ENCODE measurements around the gene ENPP3. TPM values are rescaled to one million over a fixed set of nuclear protein-coding genes. Genes with fewer than 3 reads are reported as not detected.
"Not testable (repeated sequence)": the region's sequence is repeated elsewhere in the genome, so short reads cannot be mapped to it uniquely, and the experiment has no call there.

The ENPP3 gene
- total and polyA plus RNA-seq, 2 donors (not counting 1 experiment from before 2014, with no cell fraction given) = 0.18 to 0.25 TPM

DNA sequence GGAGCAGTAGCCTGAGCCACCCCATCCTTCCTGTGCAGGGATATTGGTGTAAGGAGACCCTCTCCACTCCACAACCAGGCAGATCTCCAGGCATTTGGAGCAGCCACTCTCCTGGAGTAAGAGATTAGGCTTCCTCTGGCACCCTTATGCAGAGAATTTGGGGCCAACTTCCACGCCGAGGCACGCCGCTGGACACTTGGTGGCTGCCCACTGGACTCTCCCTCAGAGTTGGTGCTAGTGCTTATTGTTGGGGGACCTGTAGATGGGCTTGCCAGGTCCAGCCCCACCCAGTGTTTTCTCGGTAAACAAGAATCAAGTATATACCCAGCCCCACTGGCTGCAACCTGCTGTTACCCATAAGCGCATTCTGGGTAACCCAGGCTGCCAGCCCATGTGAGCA is 78.5 kb downstream of the ENPP3 start:
- H3K27me3 Mint-ChIP-seq; H3K9me3 ChIP-seq (ENCODE audit: control extremely low read depth in 1 of 3, control insufficient read depth in 2 of 3, insufficient read depth in 1 of 3, low read length in 2 of 3); H3K9me3 Mint-ChIP-seq (ENCODE audit: insufficient read depth); H3K27ac ChIP-seq (ENCODE audit: low read length in 2 of 2); H3K4me3 ChIP-seq (ENCODE audit: control extremely low read depth in 1 of 5, extremely low read depth in 1 of 5, insufficient read depth in 1 of 5, low read depth in 2 of 5, low read length in 4 of 5); H3K27ac Mint-ChIP-seq; H3K4me3 Mint-ChIP-seq; H3K79me2 ChIP-seq (ENCODE audit: control insufficient read depth, insufficient read depth, low read length); DNase-seq; H3K4me1 ChIP-seq (ENCODE audit: control insufficient read depth in 2 of 2, insufficient read depth in 2 of 2, low read length in 2 of 2); H4K20me1 ChIP-seq (ENCODE audit: control insufficient read depth, insufficient read depth, low read length, poor library complexity, severe bottlenecking); POLR2A ChIA-PET; intact Hi-C loops (cut with micrococcal nuclease); H3K36me3 ChIP-seq (replicated peaks in 1 of 2; ENCODE audit: control extremely low read depth in 1 of 2, control insufficient read depth in 1 of 2, extremely low read depth in 1 of 2, insufficient read depth in 2 of 2, low read length in 1 of 2); H3K27me3 ChIP-seq (replicated peaks in 1 of 4; ENCODE audit: control extremely low read depth in 1 of 4, control insufficient read depth in 3 of 4, insufficient read depth in 4 of 4, low read length in 3 of 4); H3K4me2 ChIP-seq (replicated peaks; ENCODE audit: low read depth, low read length, poor library complexity, severe bottlenecking); H3K9ac ChIP-seq (ENCODE audit: low read length); H2AFZ ChIP-seq (ENCODE audit: insufficient read depth, low read depth, low read length, poor library complexity, severe bottlenecking); CTCF ChIA-PET; H3K4me1 Mint-ChIP-seq: not testable (repeated sequence)
- WGBS (ENCODE audit: insufficient coverage) = no CpG with 5 or more reads among the region's 6 CpGs
- ATAC-seq (ENCODE audit: low read depth) = peak; percentile 49

DNA sequence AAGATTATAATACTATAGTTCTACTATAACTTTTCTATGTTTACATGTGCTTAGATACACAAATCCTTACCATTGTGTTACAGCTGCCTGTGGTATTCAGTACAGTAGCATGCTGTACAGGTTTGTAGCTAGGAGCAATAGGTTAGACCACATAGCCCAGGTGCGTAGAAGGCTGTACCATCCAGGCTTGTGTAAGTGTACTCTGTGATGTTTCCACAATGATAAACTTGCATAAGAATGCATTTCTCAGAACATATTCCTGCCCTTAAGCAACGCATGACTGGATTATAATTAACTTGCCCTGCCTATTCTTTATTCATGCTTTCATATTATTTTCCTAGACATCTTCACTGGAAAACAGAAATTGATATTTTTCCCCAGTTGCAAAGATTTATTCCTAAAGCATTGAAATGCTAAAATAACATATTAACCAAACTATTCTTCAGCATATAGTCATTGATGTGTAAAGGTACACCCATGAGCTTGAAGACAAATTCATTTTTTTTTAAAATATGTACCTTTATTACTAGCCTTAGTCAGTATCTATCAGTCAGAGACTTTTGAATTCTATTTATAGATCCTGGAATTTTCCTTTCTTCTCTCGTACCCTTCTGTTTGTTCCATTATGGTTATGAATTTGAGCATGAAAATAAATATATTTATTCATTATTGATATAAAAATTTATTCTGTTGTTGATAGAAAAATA is 80.9 kb downstream of the ENPP3 start:
- DNase-seq (no peak), ATAC-seq (ENCODE audit: low read depth) (no peak)
- H3K9me3 ChIP-seq (ENCODE audit: control extremely low read depth in 1 of 3, control insufficient read depth in 2 of 3, insufficient read depth in 1 of 3, low read length in 2 of 3) = no peaks in the 10 kb centered on the region
- no peaks in the 10 kb centered on the region for H3K4me1 ChIP-seq (ENCODE audit: control insufficient read depth in 2 of 2, insufficient read depth in 2 of 2, low read length in 2 of 2)
- H3K27ac ChIP-seq (ENCODE audit: low read length in 2 of 2) = no peak overlapping the region
- H3K36me3 ChIP-seq (replicated peaks in 1 of 2; ENCODE audit: control extremely low read depth in 1 of 2, control insufficient read depth in 1 of 2, extremely low read depth in 1 of 2, insufficient read depth in 2 of 2, low read length in 1 of 2) = no peaks in the 10 kb centered on the region
- no peak for TF ChIP-seq EZH2 (IDR thresholded peaks at IDR 0.05; ENCODE audit: borderline replicate concordance, insufficient read depth, low read depth, low read length, poor library complexity, severe bottlenecking)
- TF ChIP-seq, protein P1, sequence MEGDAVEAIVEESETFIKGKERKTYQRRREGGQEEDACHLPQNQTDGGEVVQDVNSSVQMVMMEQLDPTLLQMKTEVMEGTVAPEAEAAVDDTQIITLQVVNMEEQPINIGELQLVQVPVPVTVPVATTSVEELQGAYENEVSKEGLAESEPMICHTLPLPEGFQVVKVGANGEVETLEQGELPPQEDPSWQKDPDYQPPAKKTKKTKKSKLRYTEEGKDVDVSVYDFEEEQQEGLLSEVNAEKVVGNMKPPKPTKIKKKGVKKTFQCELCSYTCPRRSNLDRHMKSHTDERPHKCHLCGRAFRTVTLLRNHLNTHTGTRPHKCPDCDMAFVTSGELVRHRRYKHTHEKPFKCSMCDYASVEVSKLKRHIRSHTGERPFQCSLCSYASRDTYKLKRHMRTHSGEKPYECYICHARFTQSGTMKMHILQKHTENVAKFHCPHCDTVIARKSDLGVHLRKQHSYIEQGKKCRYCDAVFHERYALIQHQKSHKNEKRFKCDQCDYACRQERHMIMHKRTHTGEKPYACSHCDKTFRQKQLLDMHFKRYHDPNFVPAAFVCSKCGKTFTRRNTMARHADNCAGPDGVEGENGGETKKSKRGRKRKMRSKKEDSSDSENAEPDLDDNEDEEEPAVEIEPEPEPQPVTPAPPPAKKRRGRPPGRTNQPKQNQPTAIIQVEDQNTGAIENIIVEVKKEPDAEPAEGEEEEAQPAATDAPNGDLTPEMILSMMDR (IDR thresholded peaks at IDR 0.05) = no peak
- H3K4me1 Mint-ChIP-seq = no peaks in the 10 kb centered on the region
- H3K27me3 Mint-ChIP-seq = no peaks in the 10 kb centered on the region
- H3K27ac Mint-ChIP-seq = no peak overlapping the region
- no CpG with 5 or more reads among the region's 3 CpGs for WGBS (ENCODE audit: insufficient coverage)
- H3K9me3 Mint-ChIP-seq (ENCODE audit: insufficient read depth) = no peaks in the 10 kb centered on the region
- intact Hi-C loops (cut with micrococcal nuclease) = no loop called here
- no peaks in the 10 kb centered on the region for H3K79me2 ChIP-seq (ENCODE audit: control insufficient read depth, insufficient read depth, low read length)
- H3K4me3 Mint-ChIP-seq = no peak overlapping the region
- no peaks in the 10 kb centered on the region for H3K27me3 ChIP-seq (replicated peaks in 1 of 4; ENCODE audit: control extremely low read depth in 1 of 4, control insufficient read depth in 3 of 4, insufficient read depth in 4 of 4, low read length in 3 of 4)
- no peak overlapping the region for H2AFZ ChIP-seq (ENCODE audit: insufficient read depth, low read depth, low read length, poor library complexity, severe bottlenecking)
- H4K20me1 ChIP-seq (ENCODE audit: control insufficient read depth, insufficient read depth, low read length, poor library complexity, severe bottlenecking) = no peaks in the 10 kb centered on the region
- no peak overlapping the region for H3K4me2 ChIP-seq (replicated peaks; ENCODE audit: low read depth, low read length, poor library complexity, severe bottlenecking)
- H3K9ac ChIP-seq (ENCODE audit: low read length) = no peak overlapping the region
- POLR2A ChIA-PET = no interaction called here
- no peak overlapping the region for H3K4me3 ChIP-seq (ENCODE audit: control extremely low read depth in 1 of 5, extremely low read depth in 1 of 5, insufficient read depth in 1 of 5, low read depth in 2 of 5, low read length in 4 of 5)
- CTCF ChIA-PET = interaction anchor here (0.7 kb wide), 1 partner anchor 812 kb away, joined by 3 read pairs; no protein-coding TSS in a partner anchor
